GM12878 (cell line): Measurements from ENCODE around the gene HNRNPF. TPM values are rescaled to one million over a fixed set of nuclear protein-coding genes. Genes with fewer than 3 reads are reported as not detected.

Experiments used
- CBX5 ChIP-seq: sonication (generic); IDR thresholded peaks from 2 replicates; pipeline ENCODE4 v1.6.1; 2016; ENCODE audit warnings: low read depth, moderate library complexity, mild to moderate bottlenecking, inconsistent platforms
- CREB1 ChIP-seq: IDR thresholded peaks from 2 replicates; pipeline ENCODE4 v1.6.1; 2012; ENCODE audit warnings: low read depth, mild to moderate bottlenecking, inconsistent platforms
- E2F8 ChIP-seq: fragments of 450-650 bp; IDR thresholded peaks from 2 replicates; pipeline ENCODE4 v1.6.1; 2018; ENCODE audit warnings: mild to moderate bottlenecking, low read depth, moderate library complexity; ENCODE audit not compliant: partially characterized antibody
- FOS ChIP-seq: IDR thresholded peaks from 3 replicates; pipeline ENCODE4 v1.6.1; 2011; ENCODE audit warnings: borderline replicate concordance; ENCODE audit not compliant: insufficient read length; ENCODE audit errors: extremely low read depth
- GATAD2B ChIP-seq: fragments of 450-650 bp; conservative IDR thresholded peaks from 2 replicates; pipeline ENCODE4 v1.6.1; 2017; ENCODE audit warnings: low read depth, mild to moderate bottlenecking, moderate library complexity
- HDAC6 ChIP-seq: fragments of 200-600 bp; sonication (generic); IDR thresholded peaks from one replicate; pipeline ENCODE4 v1.8.0; 2017; ENCODE audit warnings: antibody characterized with exemption; ENCODE audit not compliant: unreplicated experiment
- IKZF1 ChIP-seq: fragments of 450-650 bp; conservative IDR thresholded peaks from 2 replicates; pipeline ENCODE4 v1.6.1; 2017; ENCODE audit warnings: antibody characterized with exemption, mild to moderate bottlenecking
- MLLT1 ChIP-seq: fragments of 450-650 bp; IDR thresholded peaks from 2 replicates; pipeline ENCODE4 v1.6.1; 2016; ENCODE audit warnings: mild to moderate bottlenecking
- NBN ChIP-seq: fragments of 450-650 bp; IDR thresholded peaks from 2 replicates; pipeline ENCODE4 v1.6.1; 2016
- NFYA ChIP-seq: IDR thresholded peaks from 2 replicates; pipeline ENCODE4 v1.6.1; 2011; ENCODE audit warnings: low read depth, mild to moderate bottlenecking, low read length, improper control_type of control experiment, borderline replicate concordance
- NR2C1 ChIP-seq: fragments of 450-650 bp; IDR thresholded peaks from 2 replicates; pipeline ENCODE4 v1.6.1; 2017; ENCODE audit warnings: antibody characterized with exemption, mild to moderate bottlenecking, moderate library complexity
- NRF1 ChIP-seq: conservative IDR thresholded peaks from 2 replicates; pipeline ENCODE4 v1.6.1; 2011; ENCODE audit warnings: mild to moderate bottlenecking, low read depth, low read length, improper control_type of control experiment
- POLR2A ChIP-seq: IDR thresholded peaks from 2 replicates; pipeline ENCODE4 v1.6.1; 2011; ENCODE audit warnings: low read depth, mild to moderate bottlenecking, low read length
- RBBP5 ChIP-seq: fragments of 200-600 bp; sonication (generic); conservative IDR thresholded peaks from 2 replicates; pipeline ENCODE4 v1.6.1; 2016
- SMAD5 ChIP-seq: IDR thresholded peaks from 2 replicates; pipeline ENCODE4 v1.6.1; 2016; ENCODE audit warnings: antibody characterized with exemption, low read depth
- TCF7 ChIP-seq: IDR thresholded peaks from 2 replicates; pipeline ENCODE4 v1.6.1; 2014; ENCODE audit warnings: antibody characterized with exemption, borderline replicate concordance
- YY1 ChIP-seq: IDR thresholded peaks from 2 replicates; pipeline ENCODE4 v1.6.1; 2011; ENCODE audit warnings: low read depth, mild to moderate bottlenecking, low read length
- ZNF207 ChIP-seq: fragments of 450-650 bp; IDR thresholded peaks from 2 replicates; pipeline ENCODE4 v1.6.1; 2014; ENCODE audit warnings: antibody characterized with exemption, mild to moderate bottlenecking, borderline replicate concordance
- ZNF24 ChIP-seq: fragments of 450-650 bp; IDR thresholded peaks from 2 replicates; pipeline ENCODE4 v1.6.1; 2017; ENCODE audit warnings: antibody characterized with exemption, mild to moderate bottlenecking
- ZNF592 ChIP-seq: fragments of 450-650 bp; IDR thresholded peaks from 2 replicates; pipeline ENCODE4 v1.6.1; 2017; ENCODE audit warnings: mild to moderate bottlenecking, moderate library complexity
- ZSCAN29 ChIP-seq: fragments of 450-650 bp; IDR thresholded peaks from 2 replicates; pipeline ENCODE4 v1.6.1; 2017; ENCODE audit warnings: mild to moderate bottlenecking, moderate library complexity
- polyA plus RNA-seq, 11 experiments: library from polyadenylated mRNA; depleted of rRNA in 4 of 11; unstranded in 6 of 11; stranded (reverse) in 5 of 11; fragments of >200 nt; fragmentation: Nextera tagmentation in 4 of 11; fragmentation: Illumina TruSeq in 1 of 11; extraction: Ambion mirVana in 4 of 11; extraction: Trizol in 1 of 11; gene quantifications; 1 replicate in 1 of 11; 2 replicates in 10 of 11; pipeline versions ENCODE4 v1.2.1 to v1.2.3, GENCODE V29; 2011 to 2016; ENCODE audit warnings: inconsistent platforms in 2 of 11, missing spikeins in 2 of 11, low read depth in 1 of 11
- total RNA-seq, 4 experiments: library from RNA; depleted of rRNA in 3 of 4; stranded (reverse); fragments of >200 nt in 3 of 4; fragmentation: Illumina TruSeq in 1 of 4; extraction: Trizol in 1 of 4; gene quantifications; 2 replicates each; pipeline versions ENCODE4 v1.2.1 to v1.2.3, GENCODE V29; 2013 to 2021

Gene HNRNPF
- total and polyA plus RNA-seq, 10 of the 15 experiments (the other 5 are each of a cell fraction or from before 2014, with no cell fraction given): 156 to 373 (median 293) TPM

GRCh38 chr10:43408710-43409384 lies at the start of gene HNRNPF (continued):
- no peak for TF ChIP-seq MLLT1
- peak; percentile 94 for TF ChIP-seq SMAD5
- TF ChIP-seq CREB1: peak; percentile 91
- peak; percentile 95 for TF ChIP-seq POLR2A
- no peak for TF ChIP-seq TCF7
- TF ChIP-seq ZNF207: peak; percentile 81; the same call in 1 of the 2 replicates
- peak; percentile 12; the same call in 1 of the 2 replicates for TF ChIP-seq NBN
- TF ChIP-seq GATAD2B: peak; percentile 52
- no peak for TF ChIP-seq E2F8
- no peak for TF ChIP-seq NR2C1
- no peak for TF ChIP-seq ZNF592
- no peak for TF ChIP-seq FOS
- TF ChIP-seq CBX5: no peak; the same call in 1 of the 2 replicates
- no peak for TF ChIP-seq NFYA
- TF ChIP-seq NRF1: no peak
- TF ChIP-seq RBBP5: no peak
- no peak for TF ChIP-seq ZNF24
- no peak for TF ChIP-seq HDAC6
- no peak for TF ChIP-seq YY1
- no peak for TF ChIP-seq ZSCAN29
- peak; percentile 96 for TF ChIP-seq IKZF1
